ENCODE results near the gene SPRY1. TPM values are rescaled to one million over a fixed set of nuclear protein-coding genes. Genes with fewer than 3 reads are reported as not detected.

Gene SPRY1
- total RNA-seq, 1 donor from 2014 or later: 93.2 TPM

- no peak for DNase-seq (ENCODE audit: low spot score)
Measured at GRCh38 chr4:123379392-123379791, 17.2 kb upstream of the SPRY1 start.

GRCh38 chr4:123380728-123381716, 15.6 kb upstream of the SPRY1 start:
- no peak for DNase-seq (ENCODE audit: low spot score)

GRCh38 chr4:123381996-123382395, 14.6 kb upstream of the SPRY1 start:
- no peak for DNase-seq (ENCODE audit: low spot score)

- DNase-seq (ENCODE audit: low spot score): no peak
Measured at GRCh38 chr4:123383566-123383965, 13.0 kb upstream of the SPRY1 start.

GRCh38 chr4:123386609-123387008, 10.0 kb upstream of the SPRY1 start:
- no peak for DNase-seq (ENCODE audit: low spot score)

- DNase-seq (ENCODE audit: low spot score): no peak
Measured at GRCh38 chr4:123390846-123391456, 5.6 kb upstream of the SPRY1 start.

GRCh38 chr4:123393721-123394120, 2.9 kb upstream of the SPRY1 start:
- DNase-seq (ENCODE audit: low spot score): no peak

GRCh38 chr4:123397144-123398065, 810 bp downstream of the SPRY1 start:
- DNase-seq (ENCODE audit: low spot score): peak; percentile 69

GRCh38 chr4:123398066-123398852, 1.7 kb downstream of the SPRY1 start:
- peak; percentile 76 for DNase-seq (ENCODE audit: low spot score)

- peak; percentile 54 for DNase-seq (ENCODE audit: low spot score)
Measured at GRCh38 chr4:123398853-123399626, 2.4 kb downstream of the SPRY1 start.

GRCh38 chr4:123399627-123400358, 3.2 kb downstream of the SPRY1 start:
- DNase-seq (ENCODE audit: low spot score): no peak

- DNase-seq (ENCODE audit: low spot score): no peak
Measured at GRCh38 chr4:123401271-123402120, 4.9 kb downstream of the SPRY1 start.

- no peak for DNase-seq (ENCODE audit: low spot score)
Measured at GRCh38 chr4:123402121-123402465, 5.5 kb downstream of the SPRY1 start.

GRCh38 chr4:123403080-123403604, 6.5 kb downstream of the SPRY1 start:
- no peak for DNase-seq (ENCODE audit: low spot score)

GRCh38 chr4:123404533-123404932, 7.9 kb downstream of the SPRY1 start:
- DNase-seq (ENCODE audit: low spot score): no peak

GRCh38 chr4:123405267-123405865, 8.8 kb downstream of the SPRY1 start:
- no peak for DNase-seq (ENCODE audit: low spot score)

GRCh38 chr4:123406872-123407271, 10.3 kb downstream of the SPRY1 start:
- no peak for DNase-seq (ENCODE audit: low spot score)

- DNase-seq (ENCODE audit: low spot score): no peak
Measured at GRCh38 chr4:123408471-123409084, 12.0 kb downstream of the SPRY1 start.

Data from mucosa of gallbladder (tissue), 1 donor.